HG02885 (cell line): ENCODE results near the gene RERGL.
"Not testable (repeated sequence)": the region's sequence is repeated elsewhere in the genome, so short reads cannot be mapped to it uniquely, and the experiment has no call there.

Experiments
- ATAC-seq: cut with Tn5 transposase; IDR thresholded peaks from one replicate; pipeline ENCODE4 v1.9.1; 2021; ENCODE audit warnings: mild to moderate bottlenecking; ENCODE audit not compliant: unreplicated experiment, poor library complexity

The RERGL gene

GRCh38 chr12:18090093-18090492 lies at the start of gene RERGL:
RERGL (minus strand) TSS chr12:18090193; CDS start chr12:18090140, 53 bp downstream.
- ATAC-seq, result no peak

GRCh38 chr12:18139254-18139653 lies 49.3 kb upstream of the RERGL start:
- ATAC-seq, result peak; percentile 30

GRCh38 chr12:18135509-18135908 lies 45.5 kb upstream of the RERGL start:
- no peak for ATAC-seq

GRCh38 chr12:18135086-18135485 lies 45.1 kb upstream of the RERGL start:
- no peak for ATAC-seq

- ATAC-seq, result peak; percentile 54
These were observed 40.9 kb upstream of the RERGL start for GRCh38 chr12:18130851-18131250.

GRCh38 chr12:18123707-18124106 lies 33.7 kb upstream of the RERGL start:
- ATAC-seq, result no peak

- ATAC-seq, result no peak
These were observed 30.9 kb upstream of the RERGL start for GRCh38 chr12:18120899-18121298.

- ATAC-seq, result no peak
These were observed 18.6 kb upstream of the RERGL start for GRCh38 chr12:18108611-18109010.

- no peak for ATAC-seq
These were observed 13.6 kb upstream of the RERGL start for GRCh38 chr12:18103624-18104023.

- ATAC-seq, result no peak
These were observed 11.1 kb upstream of the RERGL start for GRCh38 chr12:18101043-18101442.

GRCh38 chr12:18084080-18084479 lies 5.9 kb downstream of the RERGL start:
- no peak for ATAC-seq

- ATAC-seq, result no peak
These were observed 10.3 kb downstream of the RERGL start for GRCh38 chr12:18079541-18080246.

GRCh38 chr12:18074001-18074400 lies 16.0 kb downstream of the RERGL start:
- no peak for ATAC-seq

- no peak for ATAC-seq
These were observed 17.3 kb downstream of the RERGL start for GRCh38 chr12:18072723-18073122.

- no peak for ATAC-seq
These were observed 18.7 kb downstream of the RERGL start for GRCh38 chr12:18071336-18071735.

- no peak for ATAC-seq
These were observed 21.6 kb downstream of the RERGL start for GRCh38 chr12:18068355-18068754.

- ATAC-seq, result no peak
These were observed 23.3 kb downstream of the RERGL start for GRCh38 chr12:18066666-18067065.

GRCh38 chr12:18062867-18063266 lies 27.1 kb downstream of the RERGL start:
- ATAC-seq, result not testable (repeated sequence)

- no peak for ATAC-seq
These were observed 32.9 kb downstream of the RERGL start for GRCh38 chr12:18057051-18057450.

GRCh38 chr12:18054925-18055619 lies 34.9 kb downstream of the RERGL start:
- ATAC-seq, result no peak

GRCh38 chr12:18045446-18045992 lies 44.5 kb downstream of the RERGL start:
- ATAC-seq, result no peak
